Adrenal gland (tissue), 5 donors: ENCODE data around the gene CADM1.

Experiments
- CTCF ChIP-seq, 6 experiments: fragments of 450-650 bp in 4 of 6; fragments of 200-600 bp in 2 of 6; sonication (generic) in 1 of 6; IDR thresholded peaks; 1 replicate in 5 of 6; 2 replicates in 1 of 6; pipeline versions ENCODE4 v1.5.1 to v1.8.0; 2016 to 2021; ENCODE audit warnings: antibody characterized with exemption in 6 of 6, mild to moderate bottlenecking in 2 of 6, moderate library complexity in 1 of 6
- POLR2A ChIP-seq, 2 donors: fragments of 450-650 bp; IDR thresholded peaks; one replicate each; pipeline ENCODE4 v1.6.1; 2017; ENCODE audit warnings: antibody characterized with exemption in 2 of 2, mild to moderate bottlenecking in 2 of 2, moderate library complexity in 1 of 2
- donor health status: DM: no; HTN: no; CAD: no.

GRCh38 chr11:115167456-115167855 is 336.8 kb downstream of the CADM1 start:
- no peak for TF ChIP-seq POLR2A (IDR thresholded peaks at IDR 0.05)
- TF ChIP-seq CTCF (IDR thresholded peaks at IDR 0.05) = no peak
